HepG2 (cell line): ENCODE results near the gene DNAJB2. TPM values are rescaled to one million over a fixed set of nuclear protein-coding genes. Genes with fewer than 3 reads are reported as not detected.

Experiments used
- ATF7-NPFF ChIP-seq: sonication (generic); formaldehyde crosslinking; IDR thresholded peaks from 2 replicates; pipeline ENCODE4 v1.8.1; 2023; ENCODE audit warnings: mild to moderate bottlenecking, low read depth, missing genetic modification reagents, moderate library complexity
- CREB1 ChIP-seq, 2 experiments: fragments of 450-650 bp in 1 of 2; IDR thresholded peaks; 2 replicates each; pipeline ENCODE4 v1.6.1; 2016 to 2017; ENCODE audit warnings: control low read depth in 1 of 2, mild to moderate bottlenecking in 1 of 2, missing compliant biosample characterization in 1 of 2, missing genetic modification characterization in 1 of 2
- FOSL2 ChIP-seq: sonication (generic); formaldehyde crosslinking; IDR thresholded peaks from 2 replicates; pipeline ENCODE4 v1.4.0; 2020; ENCODE audit warnings: missing genetic modification reagents
- KAT8 ChIP-seq: IDR thresholded peaks from 2 replicates; pipeline ENCODE4 v1.6.1; 2016; ENCODE audit warnings: missing genetic modification reagents, missing compliant biosample characterization
- KLF6 ChIP-seq: IDR thresholded peaks from 2 replicates; pipeline ENCODE4 v1.8.0; 2016; ENCODE audit warnings: missing biosample characterization, missing genetic modification reagents
- PHF20 ChIP-seq: sonication (generic); formaldehyde crosslinking; IDR thresholded peaks from 2 replicates; pipeline ENCODE4 v1.5.0; 2020; ENCODE audit warnings: mild to moderate bottlenecking, missing genetic modification reagents
- RCOR2 ChIP-seq: IDR thresholded peaks from 2 replicates; pipeline ENCODE4 v1.6.1; 2016; ENCODE audit warnings: missing biosample characterization, missing genetic modification reagents
- RNF2 ChIP-seq: fragments of 450-650 bp; conservative IDR thresholded peaks from 2 replicates; pipeline ENCODE4 v1.6.1; 2016; ENCODE audit warnings: low read depth
- SALL1 ChIP-seq: sonication (generic); formaldehyde crosslinking; IDR thresholded peaks from 2 replicates; pipeline ENCODE4 v1.8.0; 2022; ENCODE audit warnings: mild to moderate bottlenecking, missing genetic modification reagents
- SMARCC2 ChIP-seq: fragments of 450-650 bp; IDR thresholded peaks from 2 replicates; pipeline ENCODE4 v1.6.1; 2017; ENCODE audit warnings: antibody characterized with exemption, mild to moderate bottlenecking
- TARDBP ChIP-seq: sonication (generic); formaldehyde crosslinking; IDR thresholded peaks from 2 replicates; pipeline ENCODE4 v1.8.0; 2022; ENCODE audit warnings: mild to moderate bottlenecking, missing genetic modification reagents
- THAP11 ChIP-seq: IDR thresholded peaks from 2 replicates; pipeline ENCODE4 v1.6.1; 2016; ENCODE audit warnings: missing biosample characterization, missing genetic modification reagents
- WIZ ChIP-seq: sonication (generic); formaldehyde crosslinking; IDR thresholded peaks from 2 replicates; pipeline ENCODE4 v1.5.1; 2020; ENCODE audit warnings: mild to moderate bottlenecking, missing genetic modification reagents
- XRCC5 ChIP-seq: fragments of 200-400 bp; formaldehyde crosslinking; optimal IDR thresholded peaks from 2 replicates; pipeline ENCODE3; 2017; ENCODE audit warnings: mild to moderate bottlenecking, low read length
- ZFP91 ChIP-seq: sonication (generic); formaldehyde crosslinking; IDR thresholded peaks from 2 replicates; pipeline ENCODE4 v1.9.0; 2022; ENCODE audit warnings: missing genetic modification reagents, mild to moderate bottlenecking, borderline replicate concordance
- ZNF564 ChIP-seq: sonication (generic); formaldehyde crosslinking; IDR thresholded peaks from 2 replicates; pipeline ENCODE4 v1.8.1; 2023; ENCODE audit warnings: mild to moderate bottlenecking, missing genetic modification reagents
- ZNF703 ChIP-seq: sonication (generic); formaldehyde crosslinking; IDR thresholded peaks from 2 replicates; pipeline ENCODE4 v1.5.1; 2020; ENCODE audit warnings: missing genetic modification reagents, mild to moderate bottlenecking, moderate library complexity, borderline replicate concordance
- ZNF776 ChIP-seq: sonication (generic); formaldehyde crosslinking; IDR thresholded peaks from 2 replicates; pipeline ENCODE4 v1.4.0; 2020; ENCODE audit warnings: mild to moderate bottlenecking, missing genetic modification reagents
- ZNF790 ChIP-seq: sonication (generic); formaldehyde crosslinking; IDR thresholded peaks from 2 replicates; pipeline ENCODE4 v1.8.0; 2022; ENCODE audit warnings: missing genetic modification reagents, mild to moderate bottlenecking, borderline replicate concordance
- ZNF850 ChIP-seq: sonication (generic); formaldehyde crosslinking; conservative IDR thresholded peaks from 2 replicates; pipeline ENCODE4 v1.9.0; 2021; ENCODE audit warnings: mild to moderate bottlenecking, missing genetic modification reagents
- polyA plus RNA-seq, 8 experiments: library from polyadenylated mRNA; depleted of rRNA in 3 of 8; stranded (reverse) in 7 of 8; unstranded in 1 of 8; fragments of >200 nt; fragmentation: Illumina TruSeq in 4 of 8; extraction: Trizol in 4 of 8; gene quantifications; 2 replicates each; pipeline versions ENCODE4 v1.2.1 to v1.2.3, GENCODE V29; 2011 to 2016; ENCODE audit warnings: low read depth in 4 of 8, missing spikeins in 1 of 8, mixed read lengths in 1 of 8; ENCODE audit not compliant: insufficient read depth in 1 of 8
- total RNA-seq, 5 experiments: library from RNA; depleted of rRNA; stranded (reverse); fragments of >200 nt; fragmentation: Illumina TruSeq; extraction: Trizol; gene quantifications; 2 replicates each; pipeline ENCODE4 v1.2.3, GENCODE V29; 2016; ENCODE audit warnings: low read depth in 1 of 5
- TF ChIP-seq, protein P1 (sequence below), 2 experiments: sonication (generic) in 1 of 2; formaldehyde crosslinking in 1 of 2; IDR thresholded peaks; 2 replicates each; pipeline versions ENCODE4 v1.6.1 to v1.9.0; 2014 to 2022; ENCODE audit warnings: antibody characterized with exemption in 1 of 2, borderline replicate concordance in 1 of 2, inconsistent platforms in 1 of 2, low read depth in 1 of 2, missing genetic modification reagents in 1 of 2
- TF ChIP-seq, protein P2 (sequence below): sonication (generic); formaldehyde crosslinking; conservative IDR thresholded peaks from 2 replicates; pipeline ENCODE4 v1.4.0; 2020; ENCODE audit warnings: missing genetic modification reagents

The DNAJB2 gene
- total and polyA plus RNA-seq, 2 of the 13 experiments (the other 11 are each of a cell fraction or from before 2014, with no cell fraction given): 21.3 to 31.1 TPM

- TF ChIP-seq, protein P1, sequence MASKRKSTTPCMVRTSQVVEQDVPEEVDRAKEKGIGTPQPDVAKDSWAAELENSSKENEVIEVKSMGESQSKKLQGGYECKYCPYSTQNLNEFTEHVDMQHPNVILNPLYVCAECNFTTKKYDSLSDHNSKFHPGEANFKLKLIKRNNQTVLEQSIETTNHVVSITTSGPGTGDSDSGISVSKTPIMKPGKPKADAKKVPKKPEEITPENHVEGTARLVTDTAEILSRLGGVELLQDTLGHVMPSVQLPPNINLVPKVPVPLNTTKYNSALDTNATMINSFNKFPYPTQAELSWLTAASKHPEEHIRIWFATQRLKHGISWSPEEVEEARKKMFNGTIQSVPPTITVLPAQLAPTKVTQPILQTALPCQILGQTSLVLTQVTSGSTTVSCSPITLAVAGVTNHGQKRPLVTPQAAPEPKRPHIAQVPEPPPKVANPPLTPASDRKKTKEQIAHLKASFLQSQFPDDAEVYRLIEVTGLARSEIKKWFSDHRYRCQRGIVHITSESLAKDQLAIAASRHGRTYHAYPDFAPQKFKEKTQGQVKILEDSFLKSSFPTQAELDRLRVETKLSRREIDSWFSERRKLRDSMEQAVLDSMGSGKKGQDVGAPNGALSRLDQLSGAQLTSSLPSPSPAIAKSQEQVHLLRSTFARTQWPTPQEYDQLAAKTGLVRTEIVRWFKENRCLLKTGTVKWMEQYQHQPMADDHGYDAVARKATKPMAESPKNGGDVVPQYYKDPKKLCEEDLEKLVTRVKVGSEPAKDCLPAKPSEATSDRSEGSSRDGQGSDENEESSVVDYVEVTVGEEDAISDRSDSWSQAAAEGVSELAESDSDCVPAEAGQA (IDR thresholded peaks at IDR 0.05; ENCODE audit: low read depth): peak; percentile 92
- TF ChIP-seq, protein P1 (CRISPR knock-in tag; IDR thresholded peaks at IDR 0.05; ENCODE audit: borderline replicate concordance): no peak
- TF ChIP-seq FOSL2 (CRISPR knock-in tag) (peak; percentile 51), RCOR2 (CRISPR knock-in tag) (no peak), ZNF776 (CRISPR knock-in tag) (no peak), ZNF850 (CRISPR knock-in tag) (peak; percentile 95), ATF7-NPFF (CRISPR knock-in tag) (peak; percentile 91), WIZ (CRISPR knock-in tag) (peak; percentile 70; the same call in 1 of the 2 replicates), CREB1 (IDR thresholded peaks at IDR 0.05) (peak; percentile 97), CREB1 (CRISPR knock-in tag; IDR thresholded peaks at IDR 0.05) (peak; percentile 100), KAT8 (CRISPR knock-in tag) (peak; percentile 99), XRCC5 (peak; percentile 81), TARDBP (CRISPR knock-in tag) (peak; percentile 83), PHF20 (CRISPR knock-in tag) (peak; percentile 99), ZFP91 (CRISPR knock-in tag) (peak; percentile 95; the same call in 1 of the 2 replicates), ZNF790 (peak; percentile 66; the same call in 1 of the 2 replicates), THAP11 (CRISPR knock-in tag) (peak; percentile 93), RNF2 (no peak; the same call in 1 of the 2 replicates), SMARCC2 (no peak), ZNF564 (no peak), KLF6 (CRISPR knock-in tag) (peak; percentile 97), ZNF703 (no peak), SALL1 (peak; percentile 86)
- TF ChIP-seq, protein P2, sequence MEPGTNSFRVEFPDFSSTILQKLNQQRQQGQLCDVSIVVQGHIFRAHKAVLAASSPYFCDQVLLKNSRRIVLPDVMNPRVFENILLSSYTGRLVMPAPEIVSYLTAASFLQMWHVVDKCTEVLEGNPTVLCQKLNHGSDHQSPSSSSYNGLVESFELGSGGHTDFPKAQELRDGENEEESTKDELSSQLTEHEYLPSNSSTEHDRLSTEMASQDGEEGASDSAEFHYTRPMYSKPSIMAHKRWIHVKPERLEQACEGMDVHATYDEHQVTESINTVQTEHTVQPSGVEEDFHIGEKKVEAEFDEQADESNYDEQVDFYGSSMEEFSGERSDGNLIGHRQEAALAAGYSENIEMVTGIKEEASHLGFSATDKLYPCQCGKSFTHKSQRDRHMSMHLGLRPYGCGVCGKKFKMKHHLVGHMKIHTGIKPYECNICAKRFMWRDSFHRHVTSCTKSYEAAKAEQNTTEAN (CRISPR knock-in tag): peak; percentile 61; the same call in 1 of the 2 replicates
These were observed 33.8 kb upstream of the DNAJB2 start, which contains the start of the genes GLB1L and STK16 (continued) for GRCh38 chr2:219245148-219245898.
